AG04450 (cell line): ENCODE measurements around the gene VMP1. TPM values are rescaled to one million over a fixed set of nuclear protein-coding genes. Genes with fewer than 3 reads are reported as not detected.
"Not testable (repeated sequence)": the region's sequence is repeated elsewhere in the genome, so short reads cannot be mapped to it uniquely, and the experiment has no call there.

Experiments
- CTCF ChIA-PET: fragments of 300-600, 350-600 bp; formaldehyde crosslinking; extraction: SDS; loops from one replicate; lab custom pipeline; 2022; ENCODE audit warnings: antibody characterized with exemption, inconsistent platforms; lab: Charles Lee
- POLR2A ChIA-PET: fragments of 350-600 bp; formaldehyde crosslinking; extraction: SDS; loops from one replicate; lab custom pipeline; 2021; ENCODE audit warnings: antibody characterized with exemption, inconsistent platforms; lab: Yijun Ruan, JAX
- DNase-seq: peaks from one replicate; pipeline ENCODE4 v3.0.0-alpha.2; 2011; ENCODE audit warnings: low read depth, low spot score
- H3K27ac ChIP-seq: one replicate; pipeline ENCODE4 v1.5.1; 2012; ENCODE audit warnings: low read depth, low read length, control low read depth
- H3K27me3 ChIP-seq: one replicate; pipeline ENCODE4 v1.6.0; 2012; ENCODE audit warnings: low read length; ENCODE audit not compliant: control insufficient read depth, insufficient read depth
- H3K4me3 ChIP-seq: 2 replicates; pipeline ENCODE4 v1.5.1; 2011; ENCODE audit warnings: mild to moderate bottlenecking, low read depth, low read length, control low read depth
- H3K9me3 ChIP-seq: 2 replicates; pipeline ENCODE4 v1.5.1; 2012; ENCODE audit warnings: low read length; ENCODE audit not compliant: control insufficient read depth, insufficient read depth
- polyA plus RNA-seq: library from polyadenylated mRNA; depleted of rRNA; stranded (reverse); fragments of >200 nt; gene quantifications from 2 replicates; pipeline ENCODE4 v1.2.3, GENCODE V29; 2011
- TF ChIP-seq, protein P1 (sequence below): IDR thresholded peaks from 2 replicates; pipeline ENCODE4 v1.5.1; 2011; ENCODE audit warnings: low read depth, low read length, control low read depth, inconsistent platforms

The VMP1 gene
- polyA plus RNA-seq, 1 experiment: 196 TPM

DNA sequence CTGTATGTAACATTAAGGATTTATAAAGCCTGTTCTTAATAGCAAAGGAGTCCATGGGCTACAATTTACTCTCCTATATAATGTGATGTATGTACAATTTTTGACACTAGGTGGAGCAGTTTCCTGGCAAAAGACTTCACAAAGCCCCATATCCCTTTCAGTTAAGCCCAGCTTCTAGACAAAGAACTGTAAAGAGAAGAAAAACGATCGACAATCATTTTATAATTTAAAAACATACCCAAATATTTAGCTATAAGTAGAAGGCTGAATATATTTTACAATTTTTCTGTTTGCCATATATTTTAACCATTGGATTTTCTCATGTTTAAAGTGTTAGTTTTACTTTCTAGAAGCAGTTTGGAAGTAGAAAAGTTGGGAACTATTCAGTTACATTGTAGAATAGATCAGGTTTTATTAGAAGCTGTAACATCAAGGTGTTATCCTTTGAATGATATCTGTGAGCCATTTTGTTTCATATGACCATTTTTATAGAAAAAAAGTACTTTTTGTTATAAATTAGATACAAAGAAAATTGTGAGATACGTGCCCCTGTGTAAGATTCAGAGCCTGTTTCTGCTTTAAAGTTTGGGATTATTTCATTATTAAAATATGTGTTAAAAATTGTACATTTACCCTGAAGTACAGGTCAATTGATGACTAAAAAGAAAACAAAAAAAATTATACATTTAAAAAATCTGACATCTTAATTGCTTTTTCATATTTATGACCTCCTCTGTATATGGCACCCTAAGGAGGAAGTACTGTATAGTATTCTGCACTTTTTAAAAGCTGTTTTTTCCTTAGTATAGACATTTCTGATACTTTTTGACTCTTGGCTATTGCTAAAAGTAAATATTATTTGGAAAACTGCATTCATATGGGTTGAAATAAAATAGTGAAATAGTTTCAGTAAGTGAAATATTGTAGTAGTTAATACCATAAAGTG, 46.3 kb downstream of the VMP1 start:
- no peaks in the 10 kb centered on the region for H3K9me3 ChIP-seq
- H3K27me3 ChIP-seq: no peaks in the 10 kb centered on the region
- H3K27ac ChIP-seq: no peak overlapping the region
- H3K4me3 ChIP-seq: peak overlapping the region; percentile 27
- TF ChIP-seq, protein P1, sequence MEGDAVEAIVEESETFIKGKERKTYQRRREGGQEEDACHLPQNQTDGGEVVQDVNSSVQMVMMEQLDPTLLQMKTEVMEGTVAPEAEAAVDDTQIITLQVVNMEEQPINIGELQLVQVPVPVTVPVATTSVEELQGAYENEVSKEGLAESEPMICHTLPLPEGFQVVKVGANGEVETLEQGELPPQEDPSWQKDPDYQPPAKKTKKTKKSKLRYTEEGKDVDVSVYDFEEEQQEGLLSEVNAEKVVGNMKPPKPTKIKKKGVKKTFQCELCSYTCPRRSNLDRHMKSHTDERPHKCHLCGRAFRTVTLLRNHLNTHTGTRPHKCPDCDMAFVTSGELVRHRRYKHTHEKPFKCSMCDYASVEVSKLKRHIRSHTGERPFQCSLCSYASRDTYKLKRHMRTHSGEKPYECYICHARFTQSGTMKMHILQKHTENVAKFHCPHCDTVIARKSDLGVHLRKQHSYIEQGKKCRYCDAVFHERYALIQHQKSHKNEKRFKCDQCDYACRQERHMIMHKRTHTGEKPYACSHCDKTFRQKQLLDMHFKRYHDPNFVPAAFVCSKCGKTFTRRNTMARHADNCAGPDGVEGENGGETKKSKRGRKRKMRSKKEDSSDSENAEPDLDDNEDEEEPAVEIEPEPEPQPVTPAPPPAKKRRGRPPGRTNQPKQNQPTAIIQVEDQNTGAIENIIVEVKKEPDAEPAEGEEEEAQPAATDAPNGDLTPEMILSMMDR: peak; percentile 67
- peak; percentile 84 for DNase-seq
- CTCF ChIA-PET: interaction anchor here (0.5 to 2.7 kb wide), 14 partner anchors 8 to 161 kb away, joined by 3 to 14 read pairs (median 4); no protein-coding TSS in a partner anchor
- POLR2A ChIA-PET: interaction anchor here (0.7 to 5.6 kb wide), 12 partner anchors 10 to 106 kb away, joined by 3 to 221 read pairs (median 5); partner anchors contain the start of genes PTRH2 and VMP1

DNA sequence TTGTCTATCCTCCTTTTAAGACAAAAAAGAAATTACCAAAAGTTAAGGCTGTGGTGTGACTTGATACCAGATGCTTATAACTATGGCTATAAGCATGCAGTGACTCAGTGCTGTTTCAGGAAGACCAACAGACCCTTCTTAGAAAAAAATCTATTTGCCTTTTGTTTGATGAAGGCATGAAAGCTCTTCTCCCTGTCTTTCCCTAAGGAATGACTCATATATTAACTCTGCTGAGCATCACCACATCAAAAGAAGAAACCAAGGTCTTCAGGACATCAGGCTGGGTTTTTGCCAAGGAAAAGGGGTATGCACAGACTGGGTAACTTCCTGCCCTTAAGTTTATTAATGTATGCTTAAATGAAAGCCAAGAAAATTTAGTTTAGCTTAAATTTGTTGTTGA, 47.1 kb downstream of the VMP1 start:
- DNase-seq: peak; percentile 90
- H3K27ac ChIP-seq: peak overlapping the region; percentile 80
- no peaks in the 10 kb centered on the region for H3K9me3 ChIP-seq
- POLR2A ChIA-PET: interaction anchor here (0.8 to 5.6 kb wide), 11 partner anchors 10 to 105 kb away, joined by 3 to 221 read pairs (median 5); partner anchors contain the start of genes PTRH2 and VMP1
- CTCF ChIA-PET: interaction anchor here (0.5 to 2.7 kb wide), 10 partner anchors 11 to 160 kb away, joined by 3 to 14 read pairs (median 4); no protein-coding TSS in a partner anchor
- H3K27me3 ChIP-seq: no peaks in the 10 kb centered on the region
- H3K4me3 ChIP-seq: no peak overlapping the region
- TF ChIP-seq, protein P1: no peak

DNA sequence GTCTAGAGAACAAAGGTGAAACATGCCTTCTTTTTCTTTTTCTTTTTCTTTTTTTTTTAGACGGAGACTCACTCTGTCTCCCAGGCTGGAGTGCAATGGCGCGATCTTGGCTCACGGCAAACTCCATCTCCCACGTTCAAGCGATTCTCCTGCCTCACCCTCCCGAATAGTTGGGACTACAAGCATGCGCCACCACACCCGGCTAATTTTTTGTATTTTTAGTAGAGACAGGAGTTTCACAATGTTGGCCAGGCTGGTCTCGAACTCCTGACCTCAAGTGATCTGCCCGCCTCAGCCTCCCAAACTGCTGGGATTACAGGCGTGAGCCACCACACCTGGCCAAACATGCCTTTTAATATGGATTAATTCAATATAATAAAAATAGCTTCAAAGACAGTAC, 47.6 kb downstream of the VMP1 start:
- CTCF ChIA-PET: interaction anchor here (0.5 to 2.7 kb wide), 5 partner anchors 19 to 160 kb away, joined by 3 to 14 read pairs (median 4); no protein-coding TSS in a partner anchor
- DNase-seq: not testable (repeated sequence)
- POLR2A ChIA-PET: interaction anchor here (1.0 to 5.6 kb wide), 8 partner anchors 9 to 104 kb away, joined by 3 to 221 read pairs (median 9); partner anchors contain the start of genes PTRH2 and VMP1

DNA sequence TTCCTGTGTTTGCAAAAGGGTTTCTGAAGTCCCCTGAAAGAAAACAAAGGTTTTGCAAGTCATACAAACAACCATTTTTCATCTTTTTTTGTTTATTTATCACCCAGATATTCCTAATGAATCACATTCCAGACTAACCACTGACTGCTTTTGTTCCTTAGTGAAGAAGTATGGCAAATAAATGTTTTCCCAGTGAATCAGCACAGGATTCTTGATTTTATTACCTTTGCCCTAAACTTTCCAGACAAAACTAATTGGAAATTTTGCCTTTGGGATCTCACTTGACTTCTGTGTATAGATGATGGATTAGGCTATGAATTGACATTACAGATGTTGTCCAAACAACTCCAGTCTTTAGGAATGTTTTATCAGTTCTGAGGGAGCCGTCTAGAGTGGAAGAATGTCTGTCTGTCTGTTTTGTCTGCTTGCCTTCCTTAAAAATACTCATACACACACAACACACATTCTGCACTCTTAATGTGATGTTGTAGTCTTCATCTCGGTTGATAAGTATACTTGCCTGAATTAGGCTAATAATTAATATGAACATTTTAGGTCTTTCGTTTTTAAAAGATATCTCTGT, 48.9 kb downstream of the VMP1 start:
- TF ChIP-seq, protein P1: no peak
- peak overlapping the region; percentile 57 for H3K27ac ChIP-seq
- H3K27me3 ChIP-seq: no peaks in the 10 kb centered on the region
- H3K9me3 ChIP-seq: no peaks in the 10 kb centered on the region
- no peak overlapping the region for H3K4me3 ChIP-seq
- CTCF ChIA-PET: no interaction called here
- DNase-seq: no peak
- POLR2A ChIA-PET: interaction anchor here (5.6 kb wide), 1 partner anchor 86 kb away, joined by 221 read pairs; no protein-coding TSS in a partner anchor

More for the DNA sequence above, 47.6 kb downstream of the VMP1 start:
- peak overlapping the region; percentile 80 for H3K27ac ChIP-seq
- not testable (repeated sequence) for H3K4me3 ChIP-seq, H3K27me3 ChIP-seq, H3K9me3 ChIP-seq

DNA sequence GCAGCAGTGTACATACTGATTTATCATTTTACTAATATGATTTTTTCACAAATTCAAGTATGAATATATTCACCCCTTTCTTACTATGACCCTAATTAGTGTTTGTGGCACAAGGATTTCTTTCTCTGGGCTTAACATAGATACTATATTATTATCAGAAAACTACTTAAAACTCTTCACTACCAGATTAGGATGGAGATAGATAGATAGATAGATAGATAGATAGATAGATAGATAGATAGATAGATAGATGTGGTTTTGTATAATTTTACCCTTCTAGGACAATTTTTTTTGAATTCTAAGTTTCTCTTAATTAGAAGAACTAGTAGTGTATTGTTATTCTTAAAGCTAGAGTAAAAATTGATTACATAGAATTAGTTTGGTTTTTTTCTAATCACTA, 49.6 kb downstream of the VMP1 start:
- no peak for DNase-seq
- H3K4me3 ChIP-seq: no peak overlapping the region
- H3K9me3 ChIP-seq: no peaks in the 10 kb centered on the region
- H3K27ac ChIP-seq: no peak overlapping the region
- TF ChIP-seq, protein P1: no peak
- ChIA-PET POLR2A (no interaction called here), CTCF (interaction anchor here (0.7 to 1.1 kb wide), 4 partner anchors 12 to 102 kb away, joined by 3 to 8 read pairs (median 4); no protein-coding TSS in a partner anchor)
- H3K27me3 ChIP-seq: no peaks in the 10 kb centered on the region
